Kidney epithelial cell (primary cell): ENCODE data around the gene GRIP1. TPM values are rescaled to one million over a fixed set of nuclear protein-coding genes. Genes with fewer than 3 reads are reported as not detected.

Source experiments
- DNase-seq: peaks from one replicate; pipeline ENCODE4 v3.0.0-alpha.2; 2010; ENCODE audit warnings: low read depth
- H3K27me3 ChIP-seq: 2 replicates; pipeline ENCODE4 v1.6.0; 2011; ENCODE audit warnings: low read length; ENCODE audit not compliant: control insufficient read depth, insufficient read depth
- H3K36me3 ChIP-seq: 2 replicates; pipeline ENCODE4 v1.5.1; 2011; ENCODE audit warnings: low read length; ENCODE audit not compliant: control insufficient read depth, insufficient read depth
- H3K4me3 ChIP-seq: 2 replicates; pipeline ENCODE4 v1.5.1; 2011; ENCODE audit warnings: low read depth, mild to moderate bottlenecking, control low read depth, low read length
- total RNA-seq: library from RNA; depleted of rRNA; stranded (reverse); fragments of >200 nt; gene quantifications from 2 replicates; pipeline ENCODE4 v1.2.3, GENCODE V29; 2015
- TF ChIP-seq, protein P1 (sequence below): IDR thresholded peaks from 2 replicates; pipeline ENCODE4 v1.5.1; 2011; ENCODE audit warnings: mild to moderate bottlenecking, moderate library complexity, low read length, control low read depth, inconsistent platforms; ENCODE audit not compliant: insufficient read depth, poor library complexity, severe bottlenecking

Gene GRIP1
- total RNA-seq, 1 donor from 2014 or later = 4.2 TPM

DNA sequence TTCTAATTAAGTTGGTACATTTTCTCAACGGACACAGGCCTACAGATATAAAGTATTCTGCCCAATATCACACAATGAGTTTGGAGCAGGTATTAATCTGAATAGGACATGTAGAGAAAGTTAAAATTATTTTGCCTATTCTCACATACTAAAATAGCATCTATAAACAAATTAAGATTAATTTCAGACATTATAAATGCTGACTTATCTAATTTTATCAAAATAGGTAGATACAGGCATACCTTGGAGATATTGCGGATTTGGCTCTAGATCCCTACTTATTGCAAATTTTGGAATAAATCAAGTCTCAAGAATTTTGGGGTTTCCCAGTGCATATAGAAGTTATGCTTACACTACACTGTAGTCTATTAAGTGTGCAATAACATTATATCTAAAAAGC, 41.0 kb upstream of the GRIP1 start:
- Histone ChIP-seq H3K4me3 (no peak overlapping the region), H3K27me3 (no peaks in the 10 kb centered on the region), H3K36me3 (no peaks in the 10 kb centered on the region)
- no peak for DNase-seq
- TF ChIP-seq, protein P1, sequence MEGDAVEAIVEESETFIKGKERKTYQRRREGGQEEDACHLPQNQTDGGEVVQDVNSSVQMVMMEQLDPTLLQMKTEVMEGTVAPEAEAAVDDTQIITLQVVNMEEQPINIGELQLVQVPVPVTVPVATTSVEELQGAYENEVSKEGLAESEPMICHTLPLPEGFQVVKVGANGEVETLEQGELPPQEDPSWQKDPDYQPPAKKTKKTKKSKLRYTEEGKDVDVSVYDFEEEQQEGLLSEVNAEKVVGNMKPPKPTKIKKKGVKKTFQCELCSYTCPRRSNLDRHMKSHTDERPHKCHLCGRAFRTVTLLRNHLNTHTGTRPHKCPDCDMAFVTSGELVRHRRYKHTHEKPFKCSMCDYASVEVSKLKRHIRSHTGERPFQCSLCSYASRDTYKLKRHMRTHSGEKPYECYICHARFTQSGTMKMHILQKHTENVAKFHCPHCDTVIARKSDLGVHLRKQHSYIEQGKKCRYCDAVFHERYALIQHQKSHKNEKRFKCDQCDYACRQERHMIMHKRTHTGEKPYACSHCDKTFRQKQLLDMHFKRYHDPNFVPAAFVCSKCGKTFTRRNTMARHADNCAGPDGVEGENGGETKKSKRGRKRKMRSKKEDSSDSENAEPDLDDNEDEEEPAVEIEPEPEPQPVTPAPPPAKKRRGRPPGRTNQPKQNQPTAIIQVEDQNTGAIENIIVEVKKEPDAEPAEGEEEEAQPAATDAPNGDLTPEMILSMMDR = no peak

DNA sequence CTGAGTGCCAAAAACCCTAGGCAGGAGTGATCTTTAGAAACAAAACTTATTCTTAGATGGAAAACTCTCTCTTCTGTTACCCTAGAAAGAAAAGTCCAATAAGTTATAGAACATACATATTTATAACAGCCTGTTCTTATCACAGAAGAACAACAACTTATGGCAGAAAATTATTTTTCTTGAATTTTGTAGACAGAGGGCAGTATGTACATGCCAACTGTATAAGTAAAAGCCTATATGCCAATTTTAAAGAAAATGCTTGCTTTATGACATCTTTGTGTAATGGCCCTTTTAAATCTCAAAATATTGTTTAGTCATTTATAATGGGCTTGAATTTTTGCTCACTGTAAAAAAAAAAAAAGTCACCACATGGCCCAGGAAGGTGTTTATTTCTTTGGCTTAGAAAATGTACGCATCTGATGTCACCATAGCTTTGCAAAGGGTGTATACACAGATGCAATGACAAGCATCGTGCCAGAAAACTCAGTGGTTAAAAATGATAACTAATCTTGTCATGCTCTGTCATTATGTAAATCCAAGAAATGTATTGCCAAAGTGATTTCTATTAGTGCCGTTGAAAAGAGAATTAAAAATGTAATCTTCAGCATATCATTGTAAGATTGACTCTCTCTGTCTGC, 38.3 kb upstream of the GRIP1 start:
- no peak for DNase-seq

DNA sequence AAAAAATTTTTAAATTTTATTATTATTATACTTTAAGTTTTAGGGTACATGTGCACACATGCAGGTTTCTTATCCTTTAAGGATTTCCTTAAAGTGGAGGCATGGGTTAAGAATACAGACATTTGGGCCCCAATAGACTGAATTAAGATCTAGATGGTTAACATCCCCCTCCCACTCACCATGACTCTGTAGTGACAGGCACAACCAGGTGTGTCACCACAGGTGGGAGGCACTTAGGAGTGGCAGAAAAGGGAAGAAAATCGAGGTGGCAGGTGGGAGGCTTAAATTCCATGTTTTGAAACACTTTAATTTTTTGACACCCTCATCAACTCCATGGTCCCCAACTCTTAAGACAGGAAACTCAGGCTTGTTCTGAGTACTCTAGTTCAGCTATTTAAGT, 37.6 kb upstream of the GRIP1 start:
- Histone ChIP-seq H3K36me3 (no peaks in the 10 kb centered on the region), H3K4me3 (no peak overlapping the region), H3K27me3 (no peaks in the 10 kb centered on the region)
- TF ChIP-seq, protein P1 = no peak
- DNase-seq = no peak

More for the DNA sequence above, 38.3 kb upstream of the GRIP1 start:
- Histone ChIP-seq H3K27me3 (no peaks in the 10 kb centered on the region), H3K4me3 (no peak overlapping the region), H3K36me3 (no peaks in the 10 kb centered on the region)
- TF ChIP-seq, protein P1 = no peak

DNA sequence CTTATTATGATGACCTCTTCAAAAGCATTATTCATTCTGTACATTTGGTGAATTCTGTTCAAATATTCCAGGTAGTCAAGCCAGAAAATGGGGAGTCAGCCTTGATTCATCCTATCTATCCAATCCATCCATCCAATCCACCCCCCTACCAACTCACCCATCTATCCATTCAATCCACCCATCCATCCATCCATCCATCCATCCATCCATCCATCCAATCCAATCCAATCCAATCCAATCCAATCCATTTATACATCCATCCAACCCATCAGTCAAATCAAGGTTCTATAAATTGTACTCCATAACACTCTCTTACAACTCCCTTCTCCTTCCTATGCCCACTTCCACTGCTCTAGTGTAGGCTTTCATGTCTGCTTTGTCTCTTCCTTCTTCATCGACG, 35.8 kb upstream of the GRIP1 start:
- TF ChIP-seq, protein P1 = no peak
- H3K36me3 ChIP-seq = no peaks in the 10 kb centered on the region
- H3K27me3 ChIP-seq = no peaks in the 10 kb centered on the region
- DNase-seq = no peak
- H3K4me3 ChIP-seq = no peak overlapping the region

DNA sequence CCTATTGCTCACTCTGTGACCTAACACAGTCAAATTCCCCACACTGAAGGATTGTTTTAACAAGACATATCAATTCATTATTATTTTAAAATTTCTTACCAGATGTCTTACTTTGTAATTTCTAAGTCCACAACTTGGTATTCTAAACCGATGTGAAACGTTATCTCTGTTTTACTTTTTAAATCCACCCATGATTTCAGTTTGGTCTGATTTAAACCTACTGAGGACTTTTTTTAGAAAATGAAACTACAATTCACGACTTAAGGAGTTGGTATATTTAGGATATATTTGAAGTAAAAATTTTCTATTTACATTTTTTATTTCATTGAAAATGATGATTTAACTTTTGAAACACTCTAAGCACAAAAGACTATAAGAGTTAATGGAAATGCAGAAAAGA, 35.1 kb upstream of the GRIP1 start:
- TF ChIP-seq, protein P1 = no peak
- H3K27me3 ChIP-seq = no peaks in the 10 kb centered on the region
- no peaks in the 10 kb centered on the region for H3K36me3 ChIP-seq
- no peak overlapping the region for H3K4me3 ChIP-seq
- no peak for DNase-seq

DNA sequence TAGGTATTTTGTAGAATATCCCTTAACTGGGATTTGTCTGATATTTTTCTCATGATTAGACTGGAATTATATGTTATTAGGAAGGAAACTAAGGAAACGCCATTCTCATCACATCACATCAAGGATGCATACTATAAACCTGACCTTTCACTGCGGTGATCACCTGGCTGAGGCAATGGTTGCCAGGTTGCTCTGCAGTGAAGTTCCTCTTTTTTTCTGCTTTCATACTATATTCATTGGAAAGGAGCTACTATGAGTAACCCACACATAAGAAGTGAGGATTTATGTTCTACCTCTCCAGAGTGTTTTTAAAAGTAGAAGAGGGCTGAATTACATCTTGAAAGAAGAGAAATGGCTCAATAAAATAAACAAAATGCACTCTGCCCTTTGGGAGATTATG, 31.0 kb upstream of the GRIP1 start:
- H3K27me3 ChIP-seq = no peaks in the 10 kb centered on the region
- H3K36me3 ChIP-seq = no peaks in the 10 kb centered on the region
- no peak overlapping the region for H3K4me3 ChIP-seq
- TF ChIP-seq, protein P1 = no peak
- DNase-seq = no peak
